OCI-LY3 (cell line): Measurements from ENCODE around the gene TH.
"Not testable (repeated sequence)": the region's sequence is repeated elsewhere in the genome, so short reads cannot be mapped to it uniquely, and the experiment has no call there.

Experiments
- H2AFZ ChIP-seq: fragments of 200-600, 300-600 bp; shearing (Covaris generic); 2 replicates; pipeline ENCODE4 v1.6.0; 2014; ENCODE audit warnings: antibody characterized with exemption, low read depth, low read length
- H3K27ac ChIP-seq: fragments of 200-600, 300-600 bp; sonication (generic); 2 replicates; pipeline ENCODE4 v1.5.1; 2014; ENCODE audit warnings: mild to moderate bottlenecking, low read length, moderate library complexity, mixed read lengths
- H3K27me3 ChIP-seq: fragments of 200-600, 300-600 bp; sonication (generic); 2 replicates; pipeline ENCODE4 v1.6.1; 2014; ENCODE audit warnings: low read depth, low read length, mixed read lengths
- H3K36me3 ChIP-seq: fragments of 200-600, 300-600 bp; sonication (generic); replicated peaks from 2 replicates; pipeline ENCODE3; 2014; ENCODE audit warnings: low read depth, low read length, mixed read lengths
- H3K4me1 ChIP-seq: fragments of 300-600, 200-600 bp; sonication (generic); 2 replicates; pipeline ENCODE4 v1.6.1; 2014; ENCODE audit warnings: low read length, mixed read lengths
- H3K4me2 ChIP-seq: fragments of 200-600, 300-600 bp; sonication (generic); 2 replicates; pipeline ENCODE4 v1.6.1; 2014; ENCODE audit warnings: low read length, mixed read lengths
- H3K4me3 ChIP-seq: fragments of 300-600, 200-600 bp; sonication (generic); 2 replicates; pipeline ENCODE4 v1.5.1; 2014; ENCODE audit warnings: antibody characterized with exemption, mild to moderate bottlenecking, low read length, moderate library complexity
- H3K79me2 ChIP-seq: fragments of 300-600, 200-600 bp; shearing (Covaris generic); 2 replicates; pipeline ENCODE4 v1.6.1; 2014; ENCODE audit warnings: mild to moderate bottlenecking, low read length, mixed read lengths
- H3K9ac ChIP-seq: fragments of 300-600, 200-600 bp; shearing (Covaris generic); 2 replicates; pipeline ENCODE4 v1.6.0; 2014; ENCODE audit warnings: mild to moderate bottlenecking, low read length, moderate library complexity
- H3K9me3 ChIP-seq: fragments of 200-600, 300-600 bp; shearing (Covaris generic); 2 replicates; pipeline ENCODE4 v1.6.1; 2014; ENCODE audit warnings: low read length, mixed read lengths; ENCODE audit not compliant: insufficient read depth
- H4K20me1 ChIP-seq: fragments of 200-600, 300-600 bp; sonication (generic); 2 replicates; pipeline ENCODE4 v1.6.1; 2016; ENCODE audit warnings: low read length, mixed read lengths; ENCODE audit not compliant: insufficient read depth
- CTCF ChIP-seq: fragments of 200-600, 300-600 bp; sonication (generic); IDR thresholded peaks from 2 replicates; pipeline ENCODE4 v1.5.1; 2014; ENCODE audit warnings: antibody characterized with exemption, low read length, low read depth
- EZH2phosphoT487 ChIP-seq: fragments of 200-600 bp; shearing (Covaris generic); IDR thresholded peaks from 2 replicates; pipeline ENCODE4 v1.6.1; 2018; ENCODE audit warnings: antibody characterized with exemption, mixed run types, low read depth

Gene TH

GRCh38 chr11:2180347-2180746, 8.7 kb upstream of the TH start:
- no peak overlapping the region for H3K9ac ChIP-seq
- no peak overlapping the region for H3K4me2 ChIP-seq

GRCh38 chr11:2179516-2179915, 7.9 kb upstream of the TH start:
- H3K4me3 ChIP-seq, result no peak overlapping the region
- no peak for TF ChIP-seq CTCF
- no peak for TF ChIP-seq EZH2phosphoT487
- no peak overlapping the region for H3K9ac ChIP-seq
- no peaks in the 10 kb centered on the region for H3K27me3 ChIP-seq
- no peaks in the 10 kb centered on the region for H3K9me3 ChIP-seq
- no peaks in the 10 kb centered on the region for H3K79me2 ChIP-seq
- no peaks in the 10 kb centered on the region for H4K20me1 ChIP-seq
- no peaks in the 10 kb centered on the region for H3K36me3 ChIP-seq
- H3K4me1 ChIP-seq, result no peaks in the 10 kb centered on the region
- H3K4me2 ChIP-seq, result no peak overlapping the region
- no peak overlapping the region for H3K27ac ChIP-seq
- H2AFZ ChIP-seq, result no peak overlapping the region

More at GRCh38 chr11:2180347-2180746, 8.7 kb upstream of the TH start:
- H3K36me3 ChIP-seq, result no peaks in the 10 kb centered on the region
- H3K27me3 ChIP-seq, result no peaks in the 10 kb centered on the region
- H3K27ac ChIP-seq, result no peak overlapping the region
- H3K4me1 ChIP-seq, result no peaks in the 10 kb centered on the region
- H3K79me2 ChIP-seq, result no peaks in the 10 kb centered on the region
- no peak overlapping the region for H2AFZ ChIP-seq
- no peaks in the 10 kb centered on the region for H3K9me3 ChIP-seq
- H4K20me1 ChIP-seq, result no peaks in the 10 kb centered on the region
- no peak overlapping the region for H3K4me3 ChIP-seq
- TF ChIP-seq EZH2phosphoT487 (no peak), CTCF (no peak)

- Histone ChIP-seq H3K4me1 (no peaks in the 10 kb centered on the region), H3K79me2 (no peaks in the 10 kb centered on the region), H3K9ac (no peak overlapping the region), H3K4me3 (no peak overlapping the region), H3K4me2 (no peak overlapping the region), H3K36me3 (no peaks in the 10 kb centered on the region), H4K20me1 (no peaks in the 10 kb centered on the region), H2AFZ (no peak overlapping the region), H3K27me3 (no peaks in the 10 kb centered on the region), H3K9me3 (no peaks in the 10 kb centered on the region), H3K27ac (no peak overlapping the region)
- no peak for TF ChIP-seq EZH2phosphoT487
- TF ChIP-seq CTCF, result no peak
Observed at GRCh38 chr11:2178906-2179494, 7.4 kb upstream of the TH start.

- not testable (repeated sequence) for H3K27ac ChIP-seq, H3K4me2 ChIP-seq, H2AFZ ChIP-seq
Observed at GRCh38 chr11:2178055-2178773, 6.6 kb upstream of the TH start.

More at GRCh38 chr11:2178055-2178773, 6.6 kb upstream of the TH start:
- H3K4me3 ChIP-seq, H3K27me3 ChIP-seq, H3K36me3 ChIP-seq, H3K4me1 ChIP-seq, H3K9ac ChIP-seq, H3K9me3 ChIP-seq, H3K79me2 ChIP-seq, H4K20me1 ChIP-seq: not testable (repeated sequence)
